D721Med (cell line): ENCODE data around the gene TOM1L1.

Experiments used
- DNase-seq: peaks from one replicate; pipeline ENCODE4 v3.0.0; 2011; ENCODE audit warnings: low spot score; ENCODE audit not compliant: insufficient read length
- FAIRE-seq: peaks from 2 replicates; lab custom pipeline; 2011; peaks lifted over from hg19 to GRCh38; lab: Jason Lieb, UNC
- TF ChIP-seq, protein P1 (sequence below): IDR thresholded peaks from 2 replicates; pipeline ENCODE4 v1.5.1; 2012; ENCODE audit warnings: mild to moderate bottlenecking, control low read depth; ENCODE audit not compliant: insufficient read depth; ENCODE audit errors: missing control alignments

Gene TOM1L1

DNA sequence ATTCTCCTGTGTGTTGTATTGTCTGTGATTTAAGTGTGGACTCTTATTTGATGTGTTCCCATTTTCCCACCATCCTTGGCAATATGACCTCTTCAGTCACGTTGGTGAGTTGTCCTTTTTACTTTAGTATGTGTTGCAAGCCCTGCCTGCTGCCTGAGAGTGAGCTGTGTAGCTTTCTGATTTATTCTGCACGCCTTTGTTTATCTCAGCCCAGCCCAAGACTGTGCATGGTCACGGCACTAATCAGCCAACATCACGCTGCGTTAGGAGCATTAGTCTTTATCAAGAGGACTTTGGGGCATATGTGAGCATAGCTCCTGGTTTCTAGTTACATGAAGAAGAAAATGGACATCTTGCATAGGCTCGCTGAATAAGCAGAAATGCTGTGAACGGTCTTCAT is 6.0 kb downstream of the TOM1L1 start:
- TF ChIP-seq, protein P1, sequence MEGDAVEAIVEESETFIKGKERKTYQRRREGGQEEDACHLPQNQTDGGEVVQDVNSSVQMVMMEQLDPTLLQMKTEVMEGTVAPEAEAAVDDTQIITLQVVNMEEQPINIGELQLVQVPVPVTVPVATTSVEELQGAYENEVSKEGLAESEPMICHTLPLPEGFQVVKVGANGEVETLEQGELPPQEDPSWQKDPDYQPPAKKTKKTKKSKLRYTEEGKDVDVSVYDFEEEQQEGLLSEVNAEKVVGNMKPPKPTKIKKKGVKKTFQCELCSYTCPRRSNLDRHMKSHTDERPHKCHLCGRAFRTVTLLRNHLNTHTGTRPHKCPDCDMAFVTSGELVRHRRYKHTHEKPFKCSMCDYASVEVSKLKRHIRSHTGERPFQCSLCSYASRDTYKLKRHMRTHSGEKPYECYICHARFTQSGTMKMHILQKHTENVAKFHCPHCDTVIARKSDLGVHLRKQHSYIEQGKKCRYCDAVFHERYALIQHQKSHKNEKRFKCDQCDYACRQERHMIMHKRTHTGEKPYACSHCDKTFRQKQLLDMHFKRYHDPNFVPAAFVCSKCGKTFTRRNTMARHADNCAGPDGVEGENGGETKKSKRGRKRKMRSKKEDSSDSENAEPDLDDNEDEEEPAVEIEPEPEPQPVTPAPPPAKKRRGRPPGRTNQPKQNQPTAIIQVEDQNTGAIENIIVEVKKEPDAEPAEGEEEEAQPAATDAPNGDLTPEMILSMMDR = no peak
- no peak for DNase-seq
- no peak for FAIRE-seq

DNA sequence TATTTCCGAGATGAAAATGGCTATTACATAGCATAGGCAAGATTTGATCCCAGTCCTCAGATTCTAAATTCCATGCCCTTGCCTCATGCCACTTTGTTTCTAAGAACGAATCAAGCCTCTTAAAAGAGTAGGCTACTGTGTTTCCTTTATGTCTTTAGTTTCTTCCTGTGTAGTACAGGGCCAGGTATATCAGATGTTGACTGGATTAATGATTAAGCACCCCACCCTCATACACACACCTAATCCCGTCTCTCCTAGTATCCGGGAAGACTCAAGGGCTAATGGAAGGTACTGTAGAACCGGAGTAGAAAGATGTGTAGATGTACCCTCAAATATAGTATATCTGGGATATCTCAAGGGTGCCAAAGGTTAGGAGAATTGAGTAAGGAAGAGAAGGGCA is 6.7 kb downstream of the TOM1L1 start:
- FAIRE-seq (no peak), DNase-seq (no peak)
- TF ChIP-seq, protein P1 = no peak

DNA sequence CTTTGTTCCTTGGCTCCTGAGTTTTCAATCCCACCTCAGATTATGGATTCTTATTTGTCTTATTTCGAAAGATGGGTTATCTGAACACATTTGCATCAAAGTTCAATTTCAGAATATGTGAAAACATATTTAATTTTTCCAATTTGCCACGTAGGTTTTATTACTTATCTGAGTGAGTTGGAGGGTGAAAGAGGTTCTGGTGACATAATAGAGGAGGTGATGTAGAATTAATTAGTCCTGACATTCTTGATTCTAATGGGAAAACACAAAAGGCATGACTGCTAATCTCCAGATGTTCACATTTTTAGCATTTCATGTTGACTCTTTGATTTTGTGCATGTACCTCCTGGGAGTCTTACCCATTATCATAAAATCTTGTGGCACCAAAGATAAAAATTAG is 9.1 kb downstream of the TOM1L1 start:
- DNase-seq = no peak
- TF ChIP-seq, protein P1 = no peak
- FAIRE-seq = no peak

DNA sequence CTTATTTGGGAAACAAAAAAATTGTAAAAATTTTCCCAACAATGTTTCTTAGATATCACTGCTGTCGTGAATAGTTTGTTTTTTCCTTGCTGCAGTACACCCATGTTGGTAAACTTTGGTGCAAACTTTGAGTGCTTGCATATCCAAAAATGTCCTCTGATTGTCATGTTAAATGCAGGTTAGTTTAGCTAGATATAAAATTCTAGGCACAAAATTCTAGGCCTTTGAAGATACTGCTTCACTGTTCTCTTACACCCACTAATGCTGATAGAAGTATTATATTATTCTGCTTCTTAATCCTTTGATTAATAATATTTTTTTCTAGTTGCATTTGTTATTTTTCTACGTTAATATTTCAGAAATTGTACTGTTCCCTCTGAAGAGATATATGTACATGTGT is 16.1 kb downstream of the TOM1L1 start:
- TF ChIP-seq, protein P1 = no peak

DNA sequence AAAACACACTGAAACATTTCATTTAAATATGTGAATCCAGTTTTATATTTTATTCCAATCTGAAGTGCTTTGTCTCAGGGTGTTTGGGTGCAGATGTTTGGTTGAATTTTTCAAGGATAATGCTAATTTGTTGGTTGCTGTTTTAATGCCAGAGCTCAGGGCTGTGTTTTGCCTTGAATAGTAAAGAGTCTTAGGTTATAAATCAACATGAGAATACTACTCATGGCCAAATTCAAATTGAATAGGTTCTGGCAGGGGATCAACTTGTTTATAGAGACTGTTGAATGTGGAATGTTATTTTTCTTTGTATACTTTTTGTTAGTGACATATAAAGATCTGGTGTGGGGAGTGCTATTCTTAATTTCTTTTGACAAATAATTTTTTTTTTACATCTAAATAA is 18.8 kb downstream of the TOM1L1 start:
- no peak for FAIRE-seq

More for the DNA sequence above, 16.1 kb downstream of the TOM1L1 start:
- DNase-seq (no peak), FAIRE-seq (no peak)

DNA sequence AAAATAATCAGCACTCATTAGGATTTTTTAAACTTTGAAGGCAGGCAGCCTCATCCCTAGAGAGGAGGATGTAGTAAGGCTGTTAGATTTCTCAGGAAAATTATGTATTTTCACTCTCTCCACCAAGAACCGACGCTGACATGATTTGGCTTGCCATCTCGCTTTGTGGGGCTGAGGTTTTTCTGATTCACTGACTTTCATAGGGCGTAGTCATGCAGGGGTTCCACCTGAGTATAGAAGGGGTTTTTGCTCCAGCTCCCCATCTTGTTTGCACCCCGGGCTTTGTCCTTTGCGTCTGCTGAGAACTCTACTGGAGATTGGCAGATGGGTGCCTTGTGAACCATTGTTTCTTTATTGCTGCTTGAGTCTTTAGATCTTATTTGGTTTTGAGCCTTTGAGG is 20.2 kb downstream of the TOM1L1 start:
- FAIRE-seq (no peak), DNase-seq (no peak)
- TF ChIP-seq, protein P1 = no peak

More for the DNA sequence above, 18.8 kb downstream of the TOM1L1 start:
- no peak for DNase-seq
- TF ChIP-seq, protein P1 = no peak

DNA sequence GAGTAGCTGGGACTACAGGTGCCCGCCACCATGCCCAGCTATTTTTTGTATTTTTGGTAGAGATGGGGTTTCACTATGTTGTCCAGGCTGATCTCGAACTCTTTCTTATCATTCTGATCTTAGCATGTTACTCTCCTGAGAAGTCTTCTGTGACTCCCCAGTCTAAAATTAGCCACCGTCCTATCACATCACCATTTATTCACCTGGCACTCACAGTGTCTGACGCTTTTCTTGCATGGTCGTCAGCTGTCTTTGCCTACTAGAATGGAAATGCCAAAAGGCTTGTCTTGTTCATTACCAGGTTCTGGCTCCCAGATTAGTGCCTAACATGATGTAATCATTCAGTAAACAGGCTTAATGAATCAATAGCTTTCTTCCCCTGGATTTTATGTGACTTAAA is 23.8 kb downstream of the TOM1L1 start:
- TF ChIP-seq, protein P1 = no peak
- FAIRE-seq = no peak

More for the DNA sequence above, 23.8 kb downstream of the TOM1L1 start:
- DNase-seq = no peak
